Activated naive CD8-positive, alpha-beta T cell (primary cell): ENCODE data around the gene LETM1.
A peak's percentile ranks its signal among the peaks of the same experiment; 100 is the strongest.

ENCODE experiments used
- H3K27ac Mint-ChIP-seq: one replicate; pipeline ENCODE4 v1.8.0; 2021; ENCODE audit warnings: mixed read lengths
- H3K27me3 Mint-ChIP-seq: one replicate; pipeline ENCODE4 v1.8.0; 2021; ENCODE audit warnings: mixed read lengths
- H3K36me3 Mint-ChIP-seq: one replicate; pipeline ENCODE4 v1.8.0; 2021; ENCODE audit warnings: mixed read lengths
- H3K4me1 Mint-ChIP-seq: one replicate; pipeline ENCODE4 v1.8.0; 2021; ENCODE audit warnings: low read depth, mixed read lengths
- H3K4me3 Mint-ChIP-seq: one replicate; pipeline ENCODE4 v1.8.0; 2021; ENCODE audit warnings: mild to moderate bottlenecking, mixed read lengths
- H3K9me3 Mint-ChIP-seq: one replicate; pipeline ENCODE4 v1.8.0; 2021; ENCODE audit warnings: low read depth, mixed read lengths

Gene LETM1

DNA sequence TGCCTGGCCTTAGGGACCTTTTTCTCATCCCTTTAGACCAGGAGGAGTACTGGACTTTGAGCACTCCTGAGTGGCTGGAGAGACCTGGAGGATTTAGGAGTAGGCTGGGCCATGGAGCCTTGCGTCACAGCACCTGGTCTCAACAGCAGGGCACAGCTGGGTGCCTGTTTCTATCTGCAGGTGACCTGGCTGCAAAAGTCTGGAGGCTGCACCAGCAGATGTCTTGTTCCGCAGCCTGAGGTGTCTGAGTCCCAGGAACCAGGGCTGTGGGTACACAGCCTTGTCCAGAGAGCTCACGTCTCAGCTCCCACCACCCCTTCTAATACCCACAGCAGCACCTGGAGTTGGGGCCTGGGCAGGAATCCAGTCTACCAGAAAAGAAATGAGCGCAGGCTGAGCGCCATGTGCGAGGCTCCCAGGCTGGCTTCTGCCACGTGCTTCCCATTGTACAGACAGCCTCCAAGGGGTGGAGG, 10.3 kb upstream of the LETM1 start:
- peaks cover 27% of the 10 kb centered on the region for H3K4me1 Mint-ChIP-seq
- H3K4me3 Mint-ChIP-seq: no peak overlapping the region
- H3K27me3 Mint-ChIP-seq: no peaks in the 10 kb centered on the region
- H3K9me3 Mint-ChIP-seq: no peaks in the 10 kb centered on the region
- H3K27ac Mint-ChIP-seq: no peak overlapping the region
- no peaks in the 10 kb centered on the region for H3K36me3 Mint-ChIP-seq

DNA sequence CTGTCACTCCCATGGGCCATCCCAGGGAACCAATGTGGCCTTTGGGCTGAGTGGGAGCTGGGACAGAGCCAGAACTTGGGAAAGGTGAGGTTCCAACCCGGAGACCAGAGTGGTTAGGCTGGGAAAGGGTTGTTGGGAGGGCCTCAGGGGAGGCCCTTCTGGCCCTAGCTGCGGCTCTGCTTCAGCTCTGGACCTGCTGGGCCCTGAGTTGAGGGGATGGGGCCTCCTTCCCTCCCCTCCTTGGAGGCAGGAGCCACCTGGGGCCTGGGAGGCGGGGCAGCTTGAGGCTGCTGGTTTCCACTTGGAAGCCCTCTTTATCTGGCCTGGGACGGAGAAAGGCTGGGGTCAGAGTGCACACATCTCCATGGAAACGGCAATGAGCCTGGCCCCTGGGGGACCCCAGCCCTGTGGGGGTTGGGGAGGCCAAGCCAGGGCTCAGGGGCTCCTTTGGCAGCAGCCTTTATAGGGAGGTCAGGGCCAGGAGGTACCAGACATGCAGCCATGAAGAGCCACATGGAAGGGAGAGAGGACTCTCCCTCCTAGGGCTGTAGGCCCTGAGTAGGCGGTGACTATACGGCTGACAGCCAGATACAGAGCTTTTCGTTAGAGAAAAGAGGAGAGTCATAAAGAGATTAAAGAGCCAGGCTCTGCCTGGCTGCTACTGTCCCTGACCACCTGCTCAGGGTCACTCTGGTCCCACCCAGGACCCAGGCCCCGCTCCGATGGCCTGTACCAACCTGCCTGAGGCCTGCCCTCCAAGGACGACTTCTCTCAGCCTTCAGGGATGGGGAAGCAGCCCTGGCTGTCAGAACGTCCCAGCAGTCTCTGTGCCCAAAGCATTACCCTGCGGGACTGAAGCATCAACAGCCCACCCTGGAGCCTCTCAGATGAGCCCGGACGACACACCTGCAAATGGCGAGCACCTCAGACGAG, 8.4 kb upstream of the LETM1 start:
- Mint-ChIP-seq H3K4me1 (peaks cover 21% of the 10 kb centered on the region), H3K27ac (no peak overlapping the region), H3K27me3 (no peaks in the 10 kb centered on the region), H3K36me3 (no peaks in the 10 kb centered on the region), H3K4me3 (no peak overlapping the region), H3K9me3 (no peaks in the 10 kb centered on the region)

DNA sequence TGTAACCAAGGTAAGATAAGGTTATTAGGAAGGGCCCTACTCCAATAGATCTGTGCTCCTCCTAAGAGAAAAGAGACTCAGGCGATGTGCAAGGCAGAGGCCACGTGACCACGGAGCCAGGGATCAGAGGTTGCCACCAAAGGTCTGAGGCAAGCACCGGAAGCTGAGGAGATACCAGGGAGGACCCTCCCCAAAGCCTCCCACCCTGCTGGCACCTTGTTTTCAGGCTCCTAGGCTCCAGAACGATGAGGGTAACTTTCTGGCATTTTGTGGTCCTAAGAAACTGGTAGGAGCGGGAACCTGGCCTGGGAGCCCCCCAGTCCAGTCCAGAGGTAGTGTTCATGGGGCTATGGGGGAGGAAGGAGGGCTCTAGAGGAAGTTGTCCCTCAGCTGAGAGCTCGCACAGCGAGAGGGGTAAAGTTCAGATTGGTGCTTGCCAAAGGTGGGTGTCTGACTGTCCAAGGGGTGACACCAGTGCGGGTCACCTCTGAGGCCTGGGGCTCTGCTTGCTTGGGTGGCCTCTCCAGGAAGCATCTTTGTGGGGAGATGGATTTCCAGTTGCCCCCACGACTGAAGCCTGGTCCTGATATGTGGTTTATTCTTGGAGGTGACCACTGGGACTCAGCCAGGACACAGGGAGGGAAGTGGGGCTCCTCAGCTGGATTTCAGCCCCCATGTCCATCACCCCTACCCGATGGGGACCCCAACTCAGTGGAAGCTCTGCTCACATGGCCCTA, 7.5 kb upstream of the LETM1 start:
- Mint-ChIP-seq H3K9me3 (no peaks in the 10 kb centered on the region), H3K4me3 (peak overlapping the region; percentile 73), H3K4me1 (peaks cover 21% of the 10 kb centered on the region), H3K27me3 (no peaks in the 10 kb centered on the region), H3K36me3 (no peaks in the 10 kb centered on the region), H3K27ac (peak overlapping the region; percentile 74)

DNA sequence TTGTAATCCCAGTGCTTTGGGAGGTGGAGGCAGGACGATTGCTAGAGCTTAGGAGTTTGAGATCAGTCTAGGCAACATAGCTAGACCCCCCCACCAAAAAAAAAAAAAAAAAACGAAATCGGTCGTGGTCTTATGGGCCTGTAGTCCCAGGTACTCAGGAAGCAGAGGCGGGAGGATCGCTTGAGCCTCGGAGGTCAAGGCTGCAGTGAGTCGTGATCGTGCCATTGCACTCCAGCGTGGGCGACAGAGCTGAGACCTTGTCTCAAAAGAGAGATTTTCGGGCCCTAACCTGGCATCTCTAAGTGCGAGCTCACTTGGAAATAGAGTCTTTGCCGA, 7.0 kb upstream of the LETM1 start:
- Mint-ChIP-seq H3K36me3 (no peaks in the 10 kb centered on the region), H3K9me3 (no peaks in the 10 kb centered on the region), H3K4me3 (peak overlapping the region; percentile 73), H3K4me1 (peaks cover 21% of the 10 kb centered on the region), H3K27ac (peak overlapping the region; percentile 74), H3K27me3 (no peaks in the 10 kb centered on the region)

DNA sequence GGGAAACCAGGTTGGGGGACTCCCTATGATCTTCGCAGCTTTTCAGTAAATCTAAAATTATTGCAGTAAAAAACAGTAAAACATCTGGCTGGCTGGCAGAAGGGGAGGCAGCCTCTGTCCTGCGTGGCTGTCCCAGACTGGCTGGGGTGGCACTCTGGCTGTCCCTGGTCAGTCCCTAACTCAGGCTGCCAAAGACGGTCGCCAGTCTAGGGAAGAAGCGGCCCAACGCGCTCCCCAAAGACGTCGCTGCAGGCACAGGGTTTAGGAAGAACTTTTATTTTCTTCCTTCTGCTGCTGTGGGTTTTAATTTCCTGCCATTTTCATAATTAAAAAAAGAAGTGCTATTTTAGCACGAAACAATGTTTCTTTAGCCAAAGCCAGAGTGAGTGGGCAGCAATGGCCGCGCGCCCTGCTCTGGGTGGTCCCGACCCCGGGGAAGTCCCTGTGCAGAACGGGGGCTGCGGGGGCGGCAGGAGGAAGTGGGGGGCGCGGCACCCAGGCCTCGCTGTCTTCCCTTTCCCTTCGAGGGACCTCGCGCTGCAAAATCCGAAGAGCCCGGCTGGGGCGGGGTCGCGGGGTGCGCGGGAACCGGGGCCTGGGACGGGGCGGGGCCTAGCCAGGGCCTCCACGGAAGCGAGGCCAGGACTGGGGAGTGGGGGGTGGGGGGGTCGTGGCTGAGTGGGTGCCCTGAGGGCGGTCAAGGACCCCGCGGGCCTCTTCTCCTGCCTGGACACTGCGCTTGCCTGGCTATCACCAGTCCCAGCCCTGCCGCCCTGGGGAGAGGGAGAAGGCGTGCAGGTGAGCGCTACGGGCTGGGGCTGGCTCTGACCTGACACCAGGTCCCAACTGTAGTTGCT, 6.3 kb upstream of the LETM1 start:
- Mint-ChIP-seq H3K4me3 (peak overlapping the region; percentile 81), H3K9me3 (no peaks in the 10 kb centered on the region), H3K27ac (peak overlapping the region; percentile 83), H3K27me3 (no peaks in the 10 kb centered on the region), H3K4me1 (peaks cover 21% of the 10 kb centered on the region), H3K36me3 (no peaks in the 10 kb centered on the region)

DNA sequence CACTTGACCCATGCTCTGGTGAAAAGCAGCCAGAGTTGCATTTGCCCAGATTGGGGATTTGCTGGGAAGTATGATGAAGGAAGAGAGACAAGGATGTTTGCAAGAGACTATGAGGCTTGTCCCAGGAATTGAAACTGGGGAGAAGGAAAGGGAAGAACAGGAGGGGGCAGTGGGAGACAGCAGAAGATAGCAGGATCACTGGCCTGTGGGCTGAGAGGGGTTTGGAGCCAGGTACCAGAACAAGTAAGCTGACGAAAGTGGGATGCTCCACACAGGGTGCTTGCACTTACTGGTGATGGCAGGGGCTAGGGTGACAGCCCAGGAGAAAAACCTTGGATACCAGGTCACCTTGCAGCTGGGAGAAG, 3.4 kb upstream of the LETM1 start:
- H3K36me3 Mint-ChIP-seq: no peaks in the 10 kb centered on the region
- no peaks in the 10 kb centered on the region for H3K9me3 Mint-ChIP-seq
- no peak overlapping the region for H3K27ac Mint-ChIP-seq
- H3K4me1 Mint-ChIP-seq: peaks cover 26% of the 10 kb centered on the region
- no peak overlapping the region for H3K4me3 Mint-ChIP-seq
- no peaks in the 10 kb centered on the region for H3K27me3 Mint-ChIP-seq

DNA sequence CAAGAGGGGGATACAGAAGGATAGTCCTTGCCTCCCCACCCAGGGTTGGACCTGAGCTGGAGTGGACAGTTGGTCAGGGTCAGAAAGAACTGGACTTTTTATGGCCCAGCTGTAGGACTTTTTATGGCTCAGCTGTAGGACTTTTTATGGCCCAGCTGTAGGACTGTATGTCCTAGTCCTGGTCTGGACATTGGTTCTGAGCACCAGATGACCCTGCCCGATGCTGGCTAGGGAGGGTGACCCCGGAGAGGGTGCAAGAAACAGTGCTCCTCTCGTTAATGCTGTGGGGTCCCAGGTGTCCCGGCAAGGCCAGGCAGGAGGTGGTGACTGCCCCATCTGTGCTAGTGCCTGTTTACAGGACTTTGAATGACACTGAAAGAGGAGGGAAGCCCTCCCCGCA, 2.0 kb upstream of the LETM1 start:
- Mint-ChIP-seq H3K36me3 (peaks cover 2% of the 10 kb centered on the region), H3K27me3 (no peaks in the 10 kb centered on the region), H3K4me1 (peaks cover 26% of the 10 kb centered on the region), H3K27ac (no peak overlapping the region), H3K4me3 (no peak overlapping the region), H3K9me3 (no peaks in the 10 kb centered on the region)

DNA sequence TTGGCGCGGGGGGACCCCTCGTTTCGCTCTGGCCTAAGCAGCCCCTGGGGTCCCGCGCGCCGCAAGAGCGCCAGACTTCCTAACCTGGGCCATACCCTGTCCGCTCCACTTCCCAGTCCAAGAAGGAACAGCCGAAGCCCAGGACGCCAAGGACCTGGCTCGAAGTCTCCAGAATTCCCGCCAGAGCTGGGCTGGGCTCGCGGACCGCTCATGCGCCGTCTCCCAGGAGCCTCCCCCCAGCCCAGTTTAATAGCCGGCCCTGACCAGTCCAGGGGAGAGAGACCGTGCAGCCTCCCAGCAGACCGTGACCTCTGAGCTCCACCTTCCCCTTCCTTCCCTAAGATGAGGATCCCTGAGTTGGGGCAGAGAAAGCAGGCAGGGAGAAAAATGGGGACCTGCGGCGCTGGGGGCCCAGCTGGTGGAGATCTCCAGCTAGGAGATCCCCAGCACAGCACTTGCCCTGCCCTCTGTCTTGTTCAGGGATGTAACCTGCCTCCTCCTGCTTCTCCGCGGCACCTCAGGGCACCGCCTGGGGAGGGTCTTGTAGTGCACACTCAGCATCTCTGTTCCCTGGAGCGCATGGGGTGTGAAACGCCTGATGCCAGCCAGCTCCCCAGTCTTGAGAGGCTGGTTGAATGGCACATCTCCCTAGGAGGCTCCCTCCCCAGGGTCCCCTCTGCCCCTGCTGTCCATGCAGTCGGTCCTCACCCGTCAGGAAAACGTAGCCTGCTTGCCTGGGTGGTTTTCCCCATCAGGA, 1.2 kb upstream of the LETM1 start:
- H3K27me3 Mint-ChIP-seq: no peaks in the 10 kb centered on the region
- H3K9me3 Mint-ChIP-seq: no peaks in the 10 kb centered on the region
- peaks cover 2% of the 10 kb centered on the region for H3K36me3 Mint-ChIP-seq

DNA sequence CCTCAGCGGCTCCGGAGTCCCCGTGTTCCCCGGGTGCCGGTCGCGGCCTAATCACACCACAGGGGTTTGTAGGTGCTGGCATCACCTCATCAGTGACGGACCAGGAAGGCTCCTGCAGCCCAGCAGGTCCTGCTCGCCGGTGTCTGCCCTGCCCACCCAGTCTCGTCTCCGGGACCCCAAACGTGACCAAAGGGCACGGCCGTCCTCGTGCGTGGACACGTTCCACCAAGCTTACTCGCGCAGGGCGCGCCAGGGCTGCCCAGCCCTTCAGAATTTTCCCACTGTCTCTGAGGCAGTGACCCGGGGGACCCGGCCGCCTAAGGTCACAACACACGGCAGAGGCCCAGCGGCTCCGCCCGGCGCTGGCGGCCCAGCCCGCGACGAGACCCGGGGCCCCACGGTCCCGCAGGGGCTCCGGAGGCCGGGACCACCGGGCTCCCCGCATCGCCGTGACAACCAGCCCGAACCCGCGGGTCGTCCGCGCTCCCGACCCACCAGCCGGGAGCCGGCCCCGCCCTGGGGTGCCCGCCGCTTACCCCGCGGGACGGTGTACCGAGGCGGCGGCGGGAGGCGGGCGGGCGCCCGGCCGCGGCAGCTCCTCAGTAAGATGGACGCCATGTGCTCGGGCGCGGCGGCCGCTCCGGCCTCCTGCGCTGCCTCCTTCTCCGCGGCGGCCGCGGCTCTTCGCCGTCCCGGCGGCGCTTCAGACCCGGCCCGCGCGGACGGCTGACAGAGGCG, 454 bp downstream of the LETM1 start:
- Mint-ChIP-seq H3K36me3 (peaks cover 2% of the 10 kb centered on the region), H3K9me3 (no peaks in the 10 kb centered on the region), H3K4me3 (peak overlapping the region; percentile 91), H3K4me1 (peaks cover 35% of the 10 kb centered on the region), H3K27me3 (no peaks in the 10 kb centered on the region), H3K27ac (peak overlapping the region; percentile 82)

More for the DNA sequence above, 1.2 kb upstream of the LETM1 start:
- peak overlapping the region; percentile 75 for H3K27ac Mint-ChIP-seq
- H3K4me1 Mint-ChIP-seq: peaks cover 28% of the 10 kb centered on the region
- peak overlapping the region; percentile 86 for H3K4me3 Mint-ChIP-seq

DNA sequence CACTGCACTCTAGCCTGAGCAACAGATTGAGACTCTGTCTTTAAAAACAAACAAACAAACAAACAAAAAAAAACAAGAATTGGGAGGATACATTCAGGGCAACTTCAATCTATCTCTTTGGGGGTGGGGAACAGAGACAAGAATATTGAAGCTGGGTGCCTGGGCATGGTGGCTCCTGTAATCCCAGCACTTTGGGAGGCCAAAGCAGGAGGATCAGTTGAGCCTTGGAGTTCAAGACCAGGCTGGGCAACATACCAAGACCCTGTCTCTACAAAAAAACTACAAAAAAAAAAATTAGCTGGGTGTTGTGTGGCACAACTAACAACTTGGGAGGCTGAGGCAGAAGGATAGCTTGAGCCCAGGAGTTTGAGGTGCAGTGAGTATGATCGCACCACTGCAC, 1.2 kb downstream of the LETM1 start:
- Mint-ChIP-seq H3K4me1 (peaks cover 35% of the 10 kb centered on the region), H3K36me3 (peaks cover 2% of the 10 kb centered on the region), H3K9me3 (no peaks in the 10 kb centered on the region), H3K27me3 (no peaks in the 10 kb centered on the region), H3K4me3 (peak overlapping the region; percentile 91), H3K27ac (peak overlapping the region; percentile 82)

DNA sequence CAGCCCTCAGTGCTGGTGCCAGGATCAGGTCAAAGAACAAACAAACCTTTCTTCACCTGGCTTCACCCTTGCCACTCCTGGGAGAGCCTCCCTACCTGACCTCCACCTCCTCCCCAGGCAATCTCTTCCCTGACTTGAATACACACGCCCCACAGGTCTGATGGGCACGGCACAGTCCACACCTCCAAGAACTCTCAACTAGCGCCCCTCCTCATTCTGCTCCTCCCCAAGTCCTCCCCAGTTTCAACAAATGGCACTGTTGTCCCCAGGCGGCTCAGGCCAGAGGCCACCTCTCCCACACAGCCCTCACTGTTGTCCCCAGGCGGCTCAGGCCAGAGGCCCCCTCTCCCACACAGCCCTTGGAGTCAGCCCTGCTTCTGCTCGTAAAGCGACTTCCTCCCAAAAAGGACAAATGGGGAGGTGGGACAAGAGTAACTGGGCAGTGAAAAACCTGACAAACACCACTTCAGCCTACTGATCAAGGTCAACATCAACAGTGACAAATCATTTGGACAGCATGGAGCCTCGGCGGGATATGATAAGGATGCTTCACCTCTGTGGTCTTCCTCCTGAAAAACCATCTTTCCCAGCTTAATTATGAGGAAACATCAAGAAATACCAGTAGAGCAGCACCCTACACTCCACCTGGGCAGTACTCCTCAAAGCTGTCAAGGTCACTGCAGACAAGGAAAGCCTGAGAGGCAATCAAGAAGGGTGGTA, 2.9 kb downstream of the LETM1 start:
- H3K4me3 Mint-ChIP-seq: peak overlapping the region; percentile 61
- H3K36me3 Mint-ChIP-seq: peaks cover 2% of the 10 kb centered on the region
- H3K4me1 Mint-ChIP-seq: peaks cover 38% of the 10 kb centered on the region
- H3K27me3 Mint-ChIP-seq: no peaks in the 10 kb centered on the region
- H3K9me3 Mint-ChIP-seq: no peaks in the 10 kb centered on the region
- H3K27ac Mint-ChIP-seq: peak overlapping the region; percentile 34

DNA sequence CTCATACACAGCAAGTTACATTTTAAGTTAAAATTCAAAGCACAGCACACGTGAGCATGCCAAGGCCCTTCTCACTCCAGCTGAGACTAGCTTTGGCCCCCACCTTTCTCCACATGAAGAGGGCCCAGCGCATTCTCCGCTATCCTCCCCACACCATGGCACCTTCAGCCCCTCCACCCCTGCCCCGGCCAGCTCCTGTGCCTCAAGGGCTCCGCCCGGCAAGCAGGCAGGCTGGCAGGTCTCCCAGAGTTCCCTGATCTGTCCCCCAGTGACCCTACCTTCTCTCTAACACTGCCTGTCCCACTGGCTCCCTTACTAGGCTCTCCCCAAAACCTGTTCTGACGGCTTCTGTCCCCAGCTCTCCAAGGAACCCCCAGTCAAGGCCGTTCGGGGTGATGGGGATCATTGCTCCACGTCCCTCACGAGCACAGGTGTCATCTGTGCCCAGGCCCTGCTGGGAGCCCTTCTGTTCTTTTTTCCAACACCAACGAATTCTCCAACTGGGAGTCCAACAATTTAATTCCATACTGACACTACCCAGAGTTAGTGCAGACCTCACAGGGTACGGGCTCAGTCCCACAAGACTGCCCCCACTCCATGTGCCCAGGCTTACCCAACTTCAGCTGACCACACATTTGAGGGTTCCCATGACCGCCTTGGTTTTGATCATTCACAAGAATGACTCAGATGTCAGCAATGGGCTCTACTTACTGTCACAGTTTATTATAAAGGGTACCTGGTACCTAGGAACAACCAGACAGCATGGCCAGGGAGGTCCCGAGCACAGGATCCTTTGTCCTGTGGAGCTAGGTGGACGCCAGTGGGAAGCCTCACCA, 4.2 kb downstream of the LETM1 start:
- H3K4me3 Mint-ChIP-seq: peak overlapping the region; percentile 56
- H3K27ac Mint-ChIP-seq: no peak overlapping the region
- peaks cover 38% of the 10 kb centered on the region for H3K4me1 Mint-ChIP-seq
- no peaks in the 10 kb centered on the region for H3K27me3 Mint-ChIP-seq
- H3K36me3 Mint-ChIP-seq: peaks cover 4% of the 10 kb centered on the region
- no peaks in the 10 kb centered on the region for H3K9me3 Mint-ChIP-seq
